ENCODE results near the gene ABCC10. TPM values are rescaled to one million over a fixed set of nuclear protein-coding genes. Genes with fewer than 3 reads are reported as not detected.
"Not testable (repeated sequence)": the region's sequence is repeated elsewhere in the genome, so short reads cannot be mapped to it uniquely, and the experiment has no call there.

ABCC10 gene
- total and polyA plus RNA-seq, 3 experiments from 2014 or later = 28.2 to 36.4 (median 35.8) TPM

- Histone ChIP-seq H3K27me3 (ENCODE audit: insufficient read depth, low read length, poor library complexity, severe bottlenecking) (no peaks in the 10 kb centered on the region), H3K4me3 (ENCODE audit: low read length) (no peak overlapping the region), H3K36me3 (ENCODE audit: insufficient read depth, low read length) (no peaks in the 10 kb centered on the region), H3K9me3 (ENCODE audit: low read length) (no peaks in the 10 kb centered on the region), H3K27ac (ENCODE audit: low read depth, low read length) (no peak overlapping the region), H3K4me1 (ENCODE audit: insufficient read depth, low read length) (no peaks in the 10 kb centered on the region)
- H3K4me3 Mint-ChIP-seq = no peak overlapping the region
- H3K4me1 Mint-ChIP-seq = no peaks in the 10 kb centered on the region
- H3K27ac Mint-ChIP-seq = no peak overlapping the region
- DNase-seq = no peak
- ChIA-PET CTCF (no interaction called here), POLR2A (no interaction called here)
- H3K36me3 Mint-ChIP-seq = peaks cover 0 to 4% (median 0%) of the 10 kb centered on the region in 3 donors
- peaks cover 5 to 11% of the 10 kb centered on the region in 2 donors for H3K27me3 Mint-ChIP-seq
- no peaks in the 10 kb centered on the region for H3K9me3 Mint-ChIP-seq
These were observed 14.3 kb upstream of the ABCC10 start for GRCh38 chr6:43413002-43413401.

GRCh38 chr6:43415275-43415674 is 12.1 kb upstream of the ABCC10 start:
- not testable (repeated sequence) for H3K9me3 Mint-ChIP-seq; H3K36me3 ChIP-seq (ENCODE audit: insufficient read depth, low read length); H3K27ac ChIP-seq (ENCODE audit: low read depth, low read length); DNase-seq; H3K36me3 Mint-ChIP-seq; H3K4me1 ChIP-seq (ENCODE audit: insufficient read depth, low read length); H3K4me3 ChIP-seq (ENCODE audit: low read length); H3K27me3 Mint-ChIP-seq; H3K4me1 Mint-ChIP-seq; H3K27ac Mint-ChIP-seq; H3K9me3 ChIP-seq (ENCODE audit: low read length); H3K27me3 ChIP-seq (ENCODE audit: insufficient read depth, low read length, poor library complexity, severe bottlenecking); H3K4me3 Mint-ChIP-seq
- ChIA-PET POLR2A (interaction anchor here (0.5 kb wide), 1 partner anchor 1034 kb away, joined by 4 read pairs; no protein-coding TSS in a partner anchor), CTCF (interaction anchor here (0.8 kb wide), 1 partner anchor 18 kb away, joined by 3 read pairs; no protein-coding TSS in a partner anchor)

GRCh38 chr6:43416935-43417334 is 10.4 kb upstream of the ABCC10 start:
- H3K27me3 Mint-ChIP-seq = peaks cover 2 to 4% of the 10 kb centered on the region in 2 donors
- H3K4me1 ChIP-seq (ENCODE audit: insufficient read depth, low read length) = no peaks in the 10 kb centered on the region

GRCh38 chr6:43420012-43420709 is 7.2 kb upstream of the ABCC10 start:
- no peaks in the 10 kb centered on the region for H3K9me3 ChIP-seq (ENCODE audit: low read length)
- no peaks in the 10 kb centered on the region for H3K4me1 Mint-ChIP-seq
- H3K36me3 ChIP-seq (ENCODE audit: insufficient read depth, low read length) = no peaks in the 10 kb centered on the region
- no peak overlapping the region for H3K4me3 ChIP-seq (ENCODE audit: low read length)
- no peak for DNase-seq
- peaks cover 0 to 2% of the 10 kb centered on the region in 2 donors for H3K27me3 Mint-ChIP-seq
- no peaks in the 10 kb centered on the region for H3K4me1 ChIP-seq (ENCODE audit: insufficient read depth, low read length)
- POLR2A ChIA-PET = interaction anchor here (1.0 kb wide), 1 partner anchor 29 kb away, joined by 3 read pairs; no protein-coding TSS in a partner anchor
- H3K27ac ChIP-seq (ENCODE audit: low read depth, low read length) = no peak overlapping the region
- no peak overlapping the region for H3K4me3 Mint-ChIP-seq
- H3K27me3 ChIP-seq (ENCODE audit: insufficient read depth, low read length, poor library complexity, severe bottlenecking) = no peaks in the 10 kb centered on the region
- H3K36me3 Mint-ChIP-seq = no peaks in the 10 kb centered on the region
- CTCF ChIA-PET = no interaction called here
- no peaks in the 10 kb centered on the region for H3K9me3 Mint-ChIP-seq
- no peak overlapping the region for H3K27ac Mint-ChIP-seq

More at GRCh38 chr6:43416935-43417334, 10.4 kb upstream of the ABCC10 start:
- Mint-ChIP-seq H3K9me3 (no peaks in the 10 kb centered on the region), H3K4me3 (no peak overlapping the region), H3K36me3 (no peaks in the 10 kb centered on the region), H3K27ac (no peak overlapping the region), H3K4me1 (no peaks in the 10 kb centered on the region)
- no peaks in the 10 kb centered on the region for H3K9me3 ChIP-seq (ENCODE audit: low read length)
- ChIA-PET CTCF (interaction anchor here (1.4 kb wide), 1 partner anchor 187 kb away, joined by 4 read pairs; the partner anchor contains the start of gene DNPH1), POLR2A (interaction anchor here (0.6 kb wide), 2 partner anchors 42 to 93 kb away, joined by 4 to 5 read pairs; partner anchors contain the start of gene LRRC73)
- no peaks in the 10 kb centered on the region for H3K27me3 ChIP-seq (ENCODE audit: insufficient read depth, low read length, poor library complexity, severe bottlenecking)
- H3K36me3 ChIP-seq (ENCODE audit: insufficient read depth, low read length) = no peaks in the 10 kb centered on the region
- DNase-seq = no peak
- no peak overlapping the region for H3K27ac ChIP-seq (ENCODE audit: low read depth, low read length)
- no peak overlapping the region for H3K4me3 ChIP-seq (ENCODE audit: low read length)

- peak overlapping the region in 1 of 7 donors; percentile 2 for H3K4me3 Mint-ChIP-seq
- ChIA-PET CTCF (interaction anchor here (0.5 to 1.1 kb wide), 3 partner anchors 38 to 728 kb away, joined by 3 to 4 read pairs (median 3); partner anchors contain the start of gene DNPH1), POLR2A (interaction anchor here (0.5 kb wide), 1 partner anchor 192 kb away, joined by 4 read pairs; no protein-coding TSS in a partner anchor)
- H3K9me3 Mint-ChIP-seq = no peaks in the 10 kb centered on the region
- H3K36me3 Mint-ChIP-seq = no peaks in the 10 kb centered on the region
- Histone ChIP-seq H3K27me3 (ENCODE audit: insufficient read depth, low read length, poor library complexity, severe bottlenecking) (no peaks in the 10 kb centered on the region), H3K27ac (ENCODE audit: low read depth, low read length) (no peak overlapping the region), H3K4me3 (ENCODE audit: low read length) (no peak overlapping the region), H3K36me3 (ENCODE audit: insufficient read depth, low read length) (no peaks in the 10 kb centered on the region), H3K9me3 (ENCODE audit: low read length) (no peaks in the 10 kb centered on the region), H3K4me1 (ENCODE audit: insufficient read depth, low read length) (peaks cover under 1% of the 10 kb centered on the region)
- peaks cover 0 to 2% of the 10 kb centered on the region in 2 donors for H3K27me3 Mint-ChIP-seq
- peak overlapping the region in 1 of 8 donors; percentile 33 for H3K27ac Mint-ChIP-seq
- no peak for DNase-seq
- H3K4me1 Mint-ChIP-seq = peaks cover under 1 to 5% (median under 1%) of the 10 kb centered on the region in 3 donors
These were observed 5.5 kb upstream of the ABCC10 start for GRCh38 chr6:43421831-43422230.

GRCh38 chr6:43425083-43425482 is 2.3 kb upstream of the ABCC10 start:
- H3K9me3 Mint-ChIP-seq; H3K27me3 Mint-ChIP-seq; H3K36me3 ChIP-seq (ENCODE audit: insufficient read depth, low read length); H3K9me3 ChIP-seq (ENCODE audit: low read length); DNase-seq; CTCF ChIA-PET; H3K27ac ChIP-seq (ENCODE audit: low read depth, low read length); H3K4me3 ChIP-seq (ENCODE audit: low read length); H3K4me3 Mint-ChIP-seq; H3K27ac Mint-ChIP-seq; H3K27me3 ChIP-seq (ENCODE audit: insufficient read depth, low read length, poor library complexity, severe bottlenecking): not testable (repeated sequence)
- Mint-ChIP-seq H3K36me3 (peaks cover 0 to 12% (median 0%) of the 10 kb centered on the region in 3 donors), H3K4me1 (peaks cover 19 to 24% (median 22%) of the 10 kb centered on the region in 3 donors)
- POLR2A ChIA-PET = interaction anchor here (0.6 kb wide), 1 partner anchor 26 kb away, joined by 3 read pairs; no protein-coding TSS in a partner anchor
- peaks cover 16% of the 10 kb centered on the region for H3K4me1 ChIP-seq (ENCODE audit: insufficient read depth, low read length)

GRCh38 chr6:43426928-43427405 is 374 bp upstream of the ABCC10 start:
- DNase-seq = peak in 1 of 5 donors; percentile 4

More at GRCh38 chr6:43426928-43427405, 374 bp upstream of the ABCC10 start:
- Histone ChIP-seq H3K27ac (ENCODE audit: low read depth, low read length) (peak overlapping the region; percentile 81), H3K27me3 (ENCODE audit: insufficient read depth, low read length, poor library complexity, severe bottlenecking) (no peaks in the 10 kb centered on the region), H3K36me3 (ENCODE audit: insufficient read depth, low read length) (no peaks in the 10 kb centered on the region), H3K4me1 (ENCODE audit: insufficient read depth, low read length) (peaks cover 16% of the 10 kb centered on the region), H3K9me3 (ENCODE audit: low read length) (no peaks in the 10 kb centered on the region), H3K4me3 (ENCODE audit: low read length) (peak overlapping the region; percentile 82)
- POLR2A ChIA-PET = interaction anchor here (0.6 to 2.0 kb wide), 10 partner anchors 11 to 90 kb away, joined by 3 to 9 read pairs (median 4); partner anchors contain the start of genes DLK2, POLR1C, TJAP1 and YIPF3
- Mint-ChIP-seq H3K4me1 (peaks cover 24 to 36% (median 26%) of the 10 kb centered on the region in 3 donors), H3K9me3 (no peaks in the 10 kb centered on the region), H3K27ac (peak overlapping the region; percentile 85 to 99 (median 97)), H3K27me3 (peaks cover 0 to 2% of the 10 kb centered on the region in 2 donors), H3K36me3 (peaks cover 0 to 19% (median 0%) of the 10 kb centered on the region in 3 donors), H3K4me3 (peak overlapping the region; percentile 93 to 99 (median 96))
- CTCF ChIA-PET = interaction anchor here (0.7 to 1.3 kb wide), 8 partner anchors 13 to 1748 kb away, joined by 3 to 6 read pairs (median 3); partner anchors contain the start of gene CRIP3

Data from CD8-positive, alpha-beta memory T cell (primary cell).